DMS153 (cell line): ENCODE data around the gene MT1B.

ENCODE experiments used
- DNase-seq: peaks from one replicate; lab custom pipeline; 2025; lab: John Stamatoyannopoulos, UW

Gene MT1B

DNA sequence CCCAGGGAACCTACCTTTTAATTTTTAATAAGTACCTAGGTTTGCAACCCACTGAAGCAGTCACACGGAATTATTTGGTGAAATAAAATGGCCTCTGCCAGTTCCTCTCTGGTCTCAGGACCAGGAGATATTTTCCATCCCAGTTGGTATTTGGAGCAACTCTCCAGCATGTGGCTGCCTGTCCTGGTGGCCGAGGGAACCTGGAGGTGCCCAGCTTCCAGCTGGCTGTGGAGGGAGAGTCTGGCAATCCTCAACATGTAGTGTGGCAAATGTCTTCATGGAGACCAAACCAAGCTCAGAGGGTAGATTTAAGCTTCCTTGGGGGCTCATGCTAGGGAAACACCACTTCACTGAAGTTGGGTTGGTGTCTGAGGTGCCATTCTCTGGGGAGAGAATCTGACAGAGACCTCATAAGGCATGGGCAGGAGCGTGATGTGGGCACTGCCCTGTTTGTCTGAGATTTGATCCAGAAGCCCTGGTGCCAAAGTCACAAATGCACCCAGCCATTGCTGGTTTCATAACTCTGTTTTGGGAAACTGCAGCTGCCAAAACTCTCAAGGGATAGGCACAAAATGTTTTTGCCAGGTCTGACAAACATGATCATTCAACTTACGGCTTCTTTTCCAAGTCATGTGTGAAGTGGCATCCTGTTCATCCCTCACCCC is 33.4 kb downstream of the MT1B start:
- DNase-seq: no peak

DNA sequence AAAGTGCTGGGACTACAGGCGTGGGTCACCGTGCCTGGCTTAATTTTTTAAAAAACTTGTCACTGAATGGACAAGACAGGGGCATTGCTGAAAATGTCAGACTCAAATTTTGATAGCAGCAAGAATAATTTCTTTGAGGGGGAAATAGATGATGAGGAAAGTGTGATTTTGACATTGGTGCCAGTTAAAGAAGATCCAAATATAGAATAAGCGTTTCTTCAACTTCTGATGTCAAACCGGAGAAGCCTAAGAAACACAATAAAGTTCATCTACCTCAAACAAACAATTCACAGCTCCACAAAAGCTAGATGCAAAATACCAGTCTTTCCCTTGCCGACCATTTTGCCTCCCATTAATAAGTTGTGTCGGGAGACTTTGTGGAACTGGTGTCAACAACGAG is 35.1 kb downstream of the MT1B start:
- DNase-seq: no peak

DNA sequence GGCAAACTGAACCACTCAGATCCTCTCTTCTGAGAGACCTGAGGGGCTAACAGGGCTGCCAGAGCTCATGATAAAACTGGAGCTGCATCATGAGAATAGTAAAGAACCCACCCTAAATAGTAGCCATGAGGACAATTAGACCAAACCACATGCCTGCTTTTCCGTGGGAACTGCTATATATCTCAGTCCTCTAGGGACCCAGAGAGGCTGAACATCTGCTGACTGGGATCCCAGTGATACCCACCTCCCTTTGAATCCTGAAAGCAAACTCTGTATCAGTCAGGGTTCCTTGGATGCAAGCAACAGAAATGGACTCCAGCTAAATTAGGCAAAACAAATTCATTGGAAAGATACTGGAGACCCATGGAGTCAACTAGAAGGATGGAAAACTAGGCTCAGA is 37.1 kb downstream of the MT1B start:
- no peak for DNase-seq

DNA sequence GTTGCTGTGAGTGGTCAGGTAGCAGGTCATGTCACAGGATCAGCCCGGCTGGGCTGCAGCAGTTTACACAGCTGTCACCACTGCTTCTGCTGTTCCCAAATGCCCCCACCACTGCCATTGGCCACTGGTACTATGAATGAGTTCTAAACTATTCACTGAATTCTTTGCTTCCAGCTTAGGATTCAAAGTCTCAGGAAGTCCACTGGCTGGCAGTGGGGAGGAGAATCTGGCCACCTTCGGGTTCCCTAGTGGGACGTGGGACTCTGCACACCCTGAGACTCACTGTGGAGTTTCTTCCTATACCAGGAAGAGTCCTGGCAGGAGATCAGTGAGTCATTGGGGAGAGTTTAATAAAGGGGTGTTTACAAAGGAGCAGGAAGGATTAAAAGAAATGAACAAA is 37.5 kb downstream of the MT1B start:
- DNase-seq: no peak

DNA sequence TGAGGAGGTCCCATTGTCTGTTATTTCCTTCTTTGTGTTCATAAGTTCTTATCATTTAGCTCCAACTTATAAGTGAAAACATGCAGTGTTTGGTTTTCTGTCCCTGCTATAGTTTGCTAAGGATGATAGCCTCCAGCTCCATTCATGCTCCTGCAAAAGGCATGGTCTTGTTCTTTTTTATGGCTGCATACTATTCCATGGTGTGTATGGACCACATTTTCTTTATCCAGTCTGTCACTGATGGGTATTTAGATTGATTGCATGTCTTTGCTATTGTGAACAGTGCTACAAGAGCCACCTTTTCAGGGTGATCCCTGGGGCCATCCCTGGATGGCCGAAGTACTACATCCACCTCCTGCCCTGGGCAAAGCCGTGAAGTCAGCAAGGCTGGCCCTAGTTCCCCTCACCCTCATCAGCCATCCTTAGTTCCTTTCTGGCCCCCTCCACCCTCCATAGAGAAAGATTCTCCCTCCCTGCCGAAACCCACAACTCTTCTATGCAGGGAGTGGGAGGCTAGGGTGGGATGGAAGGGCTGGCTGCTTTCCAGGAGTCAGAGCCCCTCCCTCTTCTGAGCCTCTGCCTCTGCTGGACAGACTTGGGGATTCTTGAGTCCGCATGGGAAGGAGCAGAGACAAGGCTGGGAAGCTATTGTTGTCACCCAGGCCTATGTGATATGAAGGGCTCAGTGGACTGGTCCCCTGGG is 38.9 kb downstream of the MT1B start:
- DNase-seq: no peak

DNA sequence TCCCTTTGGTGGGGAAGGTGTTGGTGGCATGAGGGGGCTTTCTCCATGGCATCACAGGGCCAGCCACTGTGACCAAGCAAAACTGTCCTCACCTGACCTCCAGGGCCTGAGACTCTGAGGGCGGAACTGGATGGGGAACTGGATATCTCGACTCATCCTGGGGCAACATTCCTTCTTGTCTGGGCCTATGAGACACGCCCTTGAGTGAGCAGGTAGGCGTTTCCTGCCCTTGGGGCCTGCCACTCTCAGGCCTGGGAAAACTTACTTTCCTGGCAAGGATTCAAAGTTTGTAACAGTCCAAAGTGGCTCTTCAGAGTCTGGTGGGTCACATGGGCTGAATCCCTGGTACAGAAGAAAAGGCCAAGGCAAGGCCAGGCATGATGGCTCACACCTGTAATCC is 40.2 kb downstream of the MT1B start:
- DNase-seq: no peak

DNA sequence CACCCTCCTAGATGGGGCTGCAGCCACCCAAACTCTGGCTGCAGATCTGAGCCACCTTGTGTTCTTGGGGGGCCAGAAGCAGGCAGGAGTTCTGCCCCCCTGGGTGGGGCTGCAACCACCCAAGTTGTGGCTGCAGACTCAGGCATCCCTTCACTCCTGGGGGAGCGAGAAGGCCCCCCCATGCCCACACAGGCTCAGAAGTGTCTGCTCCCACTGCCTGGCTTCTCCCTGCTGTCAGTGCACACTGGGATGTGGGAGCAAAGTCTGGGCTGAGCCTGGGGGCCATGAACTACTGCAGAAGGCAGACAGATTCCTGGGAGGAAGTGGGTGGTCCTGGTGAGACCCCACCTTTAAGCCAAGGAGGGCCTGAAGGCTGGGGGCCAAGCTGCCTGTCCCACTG is 43.6 kb downstream of the MT1B start:
- no peak for DNase-seq

DNA sequence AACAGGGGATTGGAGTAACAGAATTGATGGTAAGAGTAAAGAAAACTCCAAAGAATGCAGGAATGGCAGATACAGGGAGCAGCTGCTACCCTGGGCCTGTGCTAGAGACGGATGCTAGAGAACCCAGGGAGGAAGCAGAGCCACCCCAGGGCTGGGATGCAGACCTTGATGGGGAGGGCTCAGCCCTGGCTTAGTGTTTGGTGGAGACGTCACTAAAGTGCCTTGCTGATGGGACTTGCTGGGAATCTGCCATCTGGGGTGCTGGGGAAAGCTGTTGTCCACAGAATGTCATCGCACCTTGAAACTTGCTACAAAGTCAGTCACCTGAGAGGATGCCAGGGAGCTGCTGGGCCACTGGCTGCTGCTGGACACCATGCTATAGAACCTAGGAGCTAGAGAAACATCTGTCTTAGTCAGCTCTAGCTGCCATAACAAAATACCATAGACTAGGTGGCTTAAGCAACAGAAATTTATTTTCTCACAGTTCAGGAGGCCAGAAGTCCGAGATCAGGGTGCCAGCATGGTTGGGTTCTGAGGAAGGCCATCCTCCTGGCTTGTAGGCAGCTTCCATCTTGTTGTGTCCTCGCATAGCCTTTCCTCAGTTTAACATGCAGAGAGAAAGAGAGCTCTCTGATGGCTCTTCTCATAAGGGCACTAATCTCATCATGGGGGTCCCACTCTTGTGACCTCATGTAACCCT is 45.9 kb downstream of the MT1B start:
- no peak for DNase-seq

DNA sequence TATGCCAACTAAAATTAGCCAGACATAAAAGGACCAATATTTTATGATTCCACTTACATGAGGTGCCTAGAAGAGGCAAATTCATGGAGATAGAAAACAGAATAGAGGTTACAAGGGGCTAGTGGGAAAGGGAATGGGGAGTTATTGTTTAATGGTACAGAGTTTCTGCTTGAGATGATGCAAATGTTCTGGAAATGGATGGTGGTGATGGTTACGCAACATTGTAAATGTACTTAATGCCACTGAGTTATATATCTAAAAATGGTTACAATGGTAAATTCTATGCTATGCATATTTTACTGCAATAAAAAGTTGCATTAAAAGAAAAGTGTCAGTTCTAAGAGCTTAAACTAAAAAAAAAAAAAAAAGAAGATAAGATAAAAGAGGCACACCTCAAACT is 48.5 kb downstream of the MT1B start:
- no peak for DNase-seq

DNA sequence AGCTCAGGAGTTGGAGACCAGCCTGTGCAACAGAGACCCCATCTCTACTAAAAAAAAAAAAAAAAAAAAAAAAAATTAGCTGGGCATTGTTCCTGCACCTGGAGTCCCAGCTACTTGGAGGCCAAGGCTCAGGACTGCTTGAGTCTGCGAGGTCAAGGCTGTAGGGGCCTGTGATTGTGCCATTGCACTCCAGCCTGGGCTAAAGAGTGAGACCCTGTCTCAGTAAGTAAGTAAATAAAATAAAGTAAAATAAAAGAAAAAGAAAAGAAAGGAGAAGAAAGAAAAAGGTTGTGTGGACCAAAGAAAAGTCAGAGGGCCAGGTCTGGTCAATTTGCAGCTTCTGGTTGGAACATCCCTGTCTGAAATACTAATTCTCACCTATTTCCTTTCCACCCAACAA is 48.9 kb downstream of the MT1B start:
- no peak for DNase-seq

DNA sequence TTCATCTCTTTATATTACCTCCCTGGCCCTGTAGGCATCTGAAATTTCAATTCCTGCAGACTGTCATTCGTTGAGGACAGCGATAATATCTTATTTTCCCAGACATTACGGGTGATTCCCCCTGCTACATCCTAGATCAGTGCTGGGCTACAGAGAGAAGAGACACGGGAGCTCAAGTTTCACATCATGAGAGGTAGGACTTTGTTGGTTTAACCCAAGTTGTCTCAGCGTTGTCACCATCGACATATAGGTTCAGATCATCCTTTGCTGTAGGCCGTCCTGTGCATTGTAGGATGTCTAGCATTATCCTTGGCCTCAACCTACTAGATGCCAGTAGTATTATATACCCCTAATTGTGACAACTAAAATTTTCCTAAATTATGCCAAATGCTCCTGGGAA is 49.8 kb downstream of the MT1B start:
- DNase-seq: no peak
